B cell (primary cell): ENCODE data around the gene DNAJC10.
"Not testable (repeated sequence)": the region's sequence is repeated elsewhere in the genome, so short reads cannot be mapped to it uniquely, and the experiment has no call there.

Experiments
- EZH2 ChIP-seq: IDR thresholded peaks from 2 replicates; pipeline ENCODE4 v1.6.1; 2012; ENCODE audit warnings: borderline replicate concordance, low read depth, mild to moderate bottlenecking, moderate library complexity, low read length; ENCODE audit not compliant: insufficient read depth, poor library complexity, severe bottlenecking
- TF ChIP-seq, protein P1 (sequence below): fragments of 200-600 bp; IDR thresholded peaks from one replicate; pipeline ENCODE4 v1.8.0; 2022; ENCODE audit warnings: antibody characterized with exemption, mild to moderate bottlenecking

DNA sequence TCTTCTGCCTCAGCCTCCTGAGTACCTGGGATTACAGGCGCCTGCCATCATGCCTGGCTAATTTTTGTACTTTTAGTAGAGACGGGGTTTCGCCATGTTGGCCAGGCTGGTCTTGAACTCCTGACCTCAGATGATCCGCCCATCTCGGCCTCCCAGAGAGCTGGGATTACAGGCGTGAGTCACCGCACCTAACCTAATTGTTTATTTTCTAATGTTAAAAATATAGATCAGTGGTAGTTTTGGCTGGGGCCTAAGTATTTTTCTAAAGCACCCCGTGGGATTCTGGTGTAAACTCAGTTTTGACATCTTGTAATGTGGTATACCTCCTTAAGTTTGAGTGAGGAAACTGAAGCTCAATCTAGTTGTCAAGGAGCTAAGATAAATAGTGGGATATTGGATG is 20.8 kb downstream of the DNAJC10 start:
- TF ChIP-seq, protein P1, sequence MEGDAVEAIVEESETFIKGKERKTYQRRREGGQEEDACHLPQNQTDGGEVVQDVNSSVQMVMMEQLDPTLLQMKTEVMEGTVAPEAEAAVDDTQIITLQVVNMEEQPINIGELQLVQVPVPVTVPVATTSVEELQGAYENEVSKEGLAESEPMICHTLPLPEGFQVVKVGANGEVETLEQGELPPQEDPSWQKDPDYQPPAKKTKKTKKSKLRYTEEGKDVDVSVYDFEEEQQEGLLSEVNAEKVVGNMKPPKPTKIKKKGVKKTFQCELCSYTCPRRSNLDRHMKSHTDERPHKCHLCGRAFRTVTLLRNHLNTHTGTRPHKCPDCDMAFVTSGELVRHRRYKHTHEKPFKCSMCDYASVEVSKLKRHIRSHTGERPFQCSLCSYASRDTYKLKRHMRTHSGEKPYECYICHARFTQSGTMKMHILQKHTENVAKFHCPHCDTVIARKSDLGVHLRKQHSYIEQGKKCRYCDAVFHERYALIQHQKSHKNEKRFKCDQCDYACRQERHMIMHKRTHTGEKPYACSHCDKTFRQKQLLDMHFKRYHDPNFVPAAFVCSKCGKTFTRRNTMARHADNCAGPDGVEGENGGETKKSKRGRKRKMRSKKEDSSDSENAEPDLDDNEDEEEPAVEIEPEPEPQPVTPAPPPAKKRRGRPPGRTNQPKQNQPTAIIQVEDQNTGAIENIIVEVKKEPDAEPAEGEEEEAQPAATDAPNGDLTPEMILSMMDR, result not testable (repeated sequence)
- TF ChIP-seq EZH2, result not testable (repeated sequence)
